CD4-positive, alpha-beta T cell treated with Interleukin-2 at 100 ng/mL for 4 hours (primary cell): ENCODE measurements around the gene SLC47A2.

Experiments used
- DNase-seq: peaks from one replicate; pipeline ENCODE4 v3.0.0-alpha.2; 2020; ENCODE audit warnings: low spot score

Gene SLC47A2

DNA sequence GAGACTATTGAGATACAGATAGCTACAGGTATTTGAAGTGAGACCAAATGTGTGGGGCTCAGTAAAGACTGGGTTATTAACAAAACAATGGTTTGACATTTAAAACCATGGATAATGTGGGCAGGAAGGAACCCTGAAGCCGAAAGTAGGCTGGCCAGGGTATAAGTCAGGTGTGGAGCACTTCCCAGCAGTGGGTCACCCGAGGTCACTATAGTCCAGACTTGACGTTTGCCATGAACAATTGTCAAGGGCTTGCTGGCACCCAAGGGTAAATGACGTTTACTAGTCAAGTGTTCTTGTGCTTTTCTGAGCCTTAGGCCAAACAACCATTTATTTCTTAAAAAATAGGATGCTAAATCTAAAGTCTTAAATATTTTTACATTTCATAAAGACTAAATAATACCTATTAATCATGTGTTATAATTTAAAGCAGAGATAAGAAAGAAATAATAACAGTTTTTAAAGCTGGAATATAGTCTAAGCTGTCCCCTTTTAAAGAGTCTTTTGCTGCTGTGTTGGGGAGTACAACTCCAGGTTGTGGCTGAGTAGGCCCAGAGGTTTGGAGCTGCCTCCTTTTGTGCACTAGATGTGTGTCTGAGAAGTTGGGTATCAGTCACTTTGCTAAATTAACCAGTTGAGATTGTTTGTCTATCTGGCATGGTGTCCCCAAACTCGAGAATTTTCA, 52.1 kb downstream of the SLC47A2 start:
- DNase-seq, result no peak

- no peak for DNase-seq
These were observed 53.3 kb downstream of the SLC47A2 start for GRCh38 chr17:19663097-19663496.

DNA sequence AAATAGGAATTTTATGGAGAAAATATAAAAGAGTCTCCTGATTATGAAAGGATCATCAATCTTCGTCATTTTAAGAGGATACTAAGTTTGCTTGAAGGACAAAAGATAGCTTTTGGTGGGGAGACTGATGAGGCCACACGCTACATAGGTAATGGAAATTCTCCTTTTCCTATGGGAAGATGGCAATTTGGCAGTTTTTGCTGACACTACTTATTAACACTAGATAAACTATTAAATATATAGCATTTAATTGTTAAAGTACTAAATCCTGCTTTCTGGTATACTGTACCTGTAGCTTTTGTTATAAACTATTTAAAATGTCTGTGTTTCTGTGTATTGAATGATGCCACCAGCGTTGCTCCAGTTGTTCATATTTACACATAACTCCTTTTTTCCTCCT, 55.3 kb downstream of the SLC47A2 start:
- DNase-seq, result no peak

GRCh38 chr17:19660219-19660870, 56.0 kb downstream of the SLC47A2 start:
- DNase-seq, result no peak

DNA sequence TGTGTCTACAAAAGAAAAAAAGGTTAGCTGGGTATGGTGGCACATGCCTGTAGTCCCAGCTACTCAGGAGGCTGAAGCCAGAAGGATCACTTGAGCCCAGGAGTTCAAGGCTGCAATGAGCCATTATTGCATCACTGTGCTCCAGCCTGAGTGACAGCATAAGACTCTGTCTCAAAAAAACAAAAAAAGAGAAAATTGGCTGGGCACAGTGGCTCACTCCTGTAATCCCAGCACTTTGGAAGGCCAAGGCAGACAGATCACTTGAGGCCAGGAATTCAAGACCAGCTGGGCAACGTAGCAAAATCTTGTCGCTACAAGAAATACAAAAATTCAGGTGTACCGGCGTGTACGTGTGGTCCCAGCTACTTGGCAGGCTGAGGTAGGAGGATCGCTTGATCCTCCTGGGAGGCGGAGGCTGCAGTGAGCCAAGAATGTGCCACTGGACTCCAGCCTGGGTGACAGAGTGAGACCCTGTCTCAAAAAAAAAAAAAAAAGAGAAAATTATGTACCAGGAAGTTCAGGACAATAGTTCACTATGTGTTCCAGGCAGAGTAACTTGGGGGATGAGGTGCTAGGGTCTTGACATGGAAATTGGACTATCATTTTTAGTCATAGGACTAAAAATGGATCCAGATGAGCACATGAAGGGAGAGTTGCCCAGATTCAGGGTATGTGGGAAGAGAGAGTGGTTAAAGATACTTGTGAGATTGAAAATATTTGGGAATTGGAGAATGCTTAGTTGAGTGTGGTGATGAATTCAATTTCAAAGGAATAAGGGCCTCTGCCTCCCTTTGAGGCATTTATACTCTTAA, 56.8 kb downstream of the SLC47A2 start:
- no peak for DNase-seq

DNA sequence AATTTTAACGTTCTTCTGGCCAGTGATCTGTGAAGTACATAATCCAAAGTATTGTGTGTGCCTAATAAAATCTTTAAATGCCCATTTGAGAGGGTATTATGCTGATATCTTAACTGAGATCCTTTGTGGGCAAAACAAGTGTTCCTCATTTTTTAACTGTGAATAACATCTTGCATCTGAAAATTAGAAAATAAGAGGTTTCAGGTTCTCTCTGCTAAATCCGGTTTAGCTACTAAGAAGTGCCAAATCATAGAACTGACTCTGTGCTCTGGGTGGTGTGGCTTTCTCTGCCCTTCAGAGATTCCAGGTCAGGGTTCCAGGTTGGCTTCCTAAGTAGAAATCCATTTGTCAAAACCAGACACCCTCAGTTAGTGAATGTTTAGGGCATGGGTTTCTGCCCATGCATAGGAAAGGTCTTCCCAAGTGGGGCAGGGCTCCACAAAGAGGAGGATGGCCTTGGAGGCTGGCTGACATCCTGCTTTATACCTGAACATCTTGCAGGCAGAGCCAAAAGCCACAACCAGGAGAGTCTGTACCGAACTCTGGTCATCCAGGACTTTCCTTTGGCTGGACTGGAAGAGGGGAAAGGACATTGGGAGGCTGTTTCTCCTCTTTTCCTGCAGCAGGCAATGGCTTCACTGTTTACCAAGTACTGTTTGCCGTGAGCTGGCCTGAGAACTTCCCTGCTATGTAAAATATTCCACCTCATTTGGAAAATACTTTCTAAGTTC, 59.4 kb downstream of the SLC47A2 start:
- DNase-seq, result no peak

GRCh38 chr17:19656336-19656735, 60.0 kb downstream of the SLC47A2 start:
- no peak for DNase-seq

DNA sequence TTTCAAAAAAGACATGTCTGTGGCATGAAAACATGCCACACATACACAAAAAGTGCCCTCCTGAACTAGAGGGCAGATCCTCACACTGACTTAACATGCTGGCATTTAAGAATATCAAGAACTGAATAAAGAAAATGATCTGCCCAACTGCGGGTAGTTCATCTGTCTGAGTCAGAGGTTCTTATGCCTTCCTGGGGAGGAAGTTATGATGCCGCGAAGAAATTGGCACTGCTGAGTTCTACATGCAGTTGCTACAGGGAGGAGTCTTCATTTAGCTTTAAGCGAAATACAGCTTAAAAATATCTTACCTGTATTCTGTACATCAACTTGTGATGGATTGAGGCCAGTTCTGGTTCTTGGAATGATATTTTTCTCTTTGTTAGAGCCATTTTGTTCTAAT, 61.5 kb downstream of the SLC47A2 start:
- DNase-seq, result no peak

- no peak for DNase-seq
These were observed 62.0 kb downstream of the SLC47A2 start for GRCh38 chr17:19654342-19654886.

- DNase-seq, result no peak
These were observed 63.8 kb downstream of the SLC47A2 start for GRCh38 chr17:19652595-19652994.

GRCh38 chr17:19651451-19652238, 64.7 kb downstream of the SLC47A2 start:
- DNase-seq, result no peak

DNA sequence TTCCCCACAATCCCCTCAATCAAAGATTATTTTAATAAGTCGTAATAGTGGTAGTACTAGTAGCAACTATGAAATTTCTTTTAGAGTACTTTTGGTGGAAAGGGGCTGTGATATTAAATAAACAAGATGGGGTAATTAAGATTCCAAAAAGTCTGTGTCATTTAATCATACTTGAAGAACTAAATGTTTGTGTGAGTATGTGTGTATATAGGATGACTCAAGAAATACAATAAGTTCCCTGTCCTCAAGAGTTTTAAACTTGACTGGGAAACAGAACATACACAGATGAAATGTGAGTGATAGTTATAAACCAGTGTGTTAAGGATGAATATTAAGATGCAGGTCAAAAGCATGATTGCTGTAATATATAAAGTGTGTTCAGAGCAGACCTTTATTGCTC, 65.6 kb downstream of the SLC47A2 start:
- no peak for DNase-seq

DNA sequence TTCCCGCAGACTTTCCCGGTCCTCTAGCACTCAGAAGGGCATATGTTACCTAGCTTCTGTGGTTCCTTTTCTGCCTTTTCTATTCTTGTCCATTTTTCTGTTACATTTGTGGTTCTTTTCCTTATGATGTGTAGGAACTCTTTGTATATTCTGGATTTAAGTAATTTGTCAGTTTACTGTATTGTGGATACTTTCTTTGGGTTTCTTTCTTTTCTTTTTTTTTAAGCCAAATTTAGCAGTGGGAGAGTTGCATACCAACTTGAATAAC, 67.2 kb downstream of the SLC47A2 start:
- no peak for DNase-seq

DNA sequence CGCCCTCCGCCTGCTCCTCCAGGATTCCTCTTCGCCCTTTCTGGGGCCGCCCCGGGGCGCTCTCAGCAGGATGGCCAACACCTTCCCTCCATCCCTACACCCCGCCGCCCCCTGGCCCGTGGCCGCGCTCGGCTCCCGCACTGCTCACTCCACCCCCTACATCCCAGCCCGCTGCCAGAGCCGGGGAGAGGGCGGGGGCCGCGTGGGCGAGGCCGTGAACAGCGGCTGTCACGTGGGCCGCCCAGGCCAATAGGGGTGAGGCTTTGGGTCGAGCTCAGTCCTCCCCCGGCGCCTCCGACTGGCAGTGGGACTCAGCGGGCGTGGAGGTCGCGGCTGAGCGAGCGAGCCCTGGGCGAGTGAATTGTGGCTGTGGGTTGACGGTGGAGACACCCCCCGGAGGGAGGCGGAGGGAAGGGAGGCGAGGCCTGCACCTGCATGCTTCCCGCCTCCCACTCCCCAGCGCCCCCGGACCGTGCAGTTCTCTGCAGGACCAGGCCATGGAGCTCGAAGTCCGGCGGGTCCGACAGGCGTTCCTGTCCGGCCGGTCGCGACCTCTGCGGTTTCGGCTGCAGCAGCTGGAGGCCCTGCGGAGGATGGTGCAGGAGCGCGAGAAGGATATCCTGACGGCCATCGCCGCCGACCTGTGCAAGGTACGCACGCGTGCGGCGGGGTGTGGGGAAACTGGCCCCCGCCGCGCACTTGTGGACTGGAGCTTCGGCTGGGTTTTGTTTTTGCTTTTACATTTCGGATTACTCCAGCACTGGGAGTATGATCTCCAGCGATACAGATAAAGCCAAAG, 67.7 kb downstream of the SLC47A2 start, which contains the start of gene ALDH3A2:
ALDH3A2 (plus strand) TSS at position 277 of the 799 bp plus-strand sequence; CDS start at position 498, 221 bp downstream.
- DNase-seq, result peak; percentile 93

- DNase-seq, result peak; percentile 27
These were observed 68.5 kb downstream of the SLC47A2 start for GRCh38 chr17:19647697-19648474.

DNA sequence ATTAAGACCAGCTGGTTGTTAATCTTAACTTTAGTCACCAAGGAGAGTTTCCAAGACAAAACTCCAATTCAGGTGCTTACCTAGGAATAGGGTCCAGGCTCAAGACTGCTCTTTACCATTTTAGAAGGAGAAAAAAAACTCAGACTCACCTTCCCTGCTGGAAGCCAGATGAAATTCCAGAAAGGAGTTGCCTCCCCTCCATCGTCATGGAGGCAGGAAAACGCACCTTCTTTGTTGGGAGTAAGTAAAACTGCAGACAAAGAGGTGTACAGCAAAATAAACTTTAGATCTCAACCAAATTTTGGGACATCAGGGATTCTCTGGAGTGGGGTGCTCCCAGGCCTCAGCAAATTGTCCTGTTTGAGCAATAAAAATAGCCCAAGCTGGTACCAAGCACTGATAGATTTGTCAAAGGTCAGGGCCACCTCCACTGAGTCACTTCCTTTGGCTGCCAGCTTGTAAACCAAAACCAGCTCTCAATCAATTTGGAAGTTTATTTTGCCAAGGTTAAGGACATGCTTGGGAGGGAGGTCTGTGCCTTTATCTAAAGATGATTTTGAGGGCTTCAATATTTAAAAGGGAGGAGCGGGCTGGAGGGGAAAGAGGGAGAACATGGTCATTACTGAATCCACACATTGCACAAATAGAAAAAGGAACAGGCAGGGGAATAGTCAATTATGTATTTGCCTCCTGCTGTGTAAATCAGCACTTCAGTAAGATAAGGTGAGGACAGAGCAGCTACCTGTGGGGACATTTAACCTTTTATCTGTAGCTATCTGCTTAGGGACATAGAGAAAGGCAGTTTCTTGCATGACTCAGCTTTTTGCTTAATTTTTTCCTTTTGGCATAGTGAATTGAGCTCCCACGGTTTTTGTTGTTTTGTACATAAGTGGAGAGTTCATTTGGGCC, 69.3 kb downstream of the SLC47A2 start:
- no peak for DNase-seq

DNA sequence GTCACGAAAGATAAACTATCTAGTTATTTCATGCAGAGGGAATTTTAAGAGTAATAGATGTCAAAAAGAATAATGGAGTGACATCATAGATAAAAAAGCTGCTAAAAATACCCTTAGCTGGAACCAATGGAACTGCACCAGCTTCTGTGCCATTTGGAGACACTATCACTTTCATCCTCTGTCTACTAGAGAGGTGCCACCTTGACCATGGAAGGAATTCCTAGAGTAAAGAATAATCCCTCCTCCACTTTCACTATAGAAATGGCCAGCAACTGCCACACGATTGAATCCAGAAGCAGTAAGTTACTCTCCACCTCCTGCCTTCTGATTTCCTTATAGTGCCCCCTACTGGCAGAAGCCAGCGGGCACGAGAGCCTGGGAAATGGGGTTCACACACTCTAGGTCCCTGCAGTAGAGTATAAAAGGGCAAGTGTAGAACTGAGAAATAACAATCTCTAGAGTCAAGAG, 70.6 kb downstream of the SLC47A2 start:
- DNase-seq, result peak; percentile 65

DNA sequence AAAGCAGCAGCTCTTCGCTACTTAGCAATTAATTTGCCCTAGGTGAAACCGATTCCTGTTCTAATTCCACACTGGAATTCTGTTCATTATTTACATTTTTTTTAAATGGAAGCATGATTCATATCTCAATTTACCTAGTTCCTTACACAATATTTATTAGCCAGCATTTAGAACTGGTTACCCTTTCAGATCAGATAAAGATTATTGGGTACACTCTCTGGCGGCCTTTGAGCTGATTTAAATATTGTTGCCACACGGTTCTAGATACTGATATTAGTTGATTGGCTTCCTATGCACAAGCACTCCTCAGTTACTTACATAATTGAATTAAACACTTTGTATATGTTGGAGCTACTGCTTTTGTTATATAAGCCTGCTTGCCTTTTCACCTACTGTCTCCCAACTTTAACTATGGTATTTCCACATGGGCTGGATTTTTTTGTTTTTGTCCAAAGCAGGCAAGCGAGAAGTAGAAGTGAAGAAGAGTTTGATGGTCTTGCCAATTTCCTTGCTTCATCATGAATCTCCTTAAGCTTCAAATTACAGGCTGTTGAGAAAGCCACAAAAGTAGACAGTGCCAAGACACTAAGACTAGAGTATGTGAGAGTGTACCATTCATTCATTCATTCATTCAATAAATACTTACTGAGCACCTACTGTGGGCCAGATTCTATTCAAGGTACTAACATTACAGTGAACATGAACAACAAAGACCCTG, 71.7 kb downstream of the SLC47A2 start:
- DNase-seq, result no peak
